Measurements from ENCODE around the gene EIPR1. TPM values are rescaled to one million over a fixed set of nuclear protein-coding genes. Genes with fewer than 3 reads are reported as not detected.

Gene EIPR1
- total and polyA plus RNA-seq, 4 donors = 12.0 to 26.8 (median 23.4) TPM

- peaks cover 0 to 4% (median 0%) of the 10 kb centered on the region in 4 donors for H3K36me3 ChIP-seq (ENCODE audit: control insufficient read depth in 4 of 4, insufficient read depth in 4 of 4, low read length in 4 of 4)
- TF ChIP-seq CTCF (IDR thresholded peaks at IDR 0.05; ENCODE audit: control extremely low read depth, extremely low read depth) = no peak
- ATAC-seq (ENCODE audit: insufficient read depth, low FRiP score) (no peak), DNase-seq (peak; percentile 20 to 45 (median 26))
- H3K27me3 ChIP-seq (ENCODE audit: control insufficient read depth in 3 of 3, insufficient read depth in 3 of 3, low read length in 2 of 3) = no peaks in the 10 kb centered on the region
- no peak overlapping the region for H3K9ac ChIP-seq (ENCODE audit: insufficient read depth in 1 of 2, low read length in 2 of 2)
- H3K27ac ChIP-seq (ENCODE audit: low read depth in 1 of 2, low read length in 1 of 2) = no peak overlapping the region
- peaks cover 0 to 17% (median 5%) of the 10 kb centered on the region in 4 donors for H3K9me3 ChIP-seq (ENCODE audit: control insufficient read depth in 4 of 4, insufficient read depth in 3 of 4, low read length in 3 of 4)
- H3K4me3 ChIP-seq = no peak overlapping the region
- 90 to 93% methylated on average over 15 of the region's 15 CpGs for WGBS, 2 donors
- H3K4me1 ChIP-seq (ENCODE audit: control insufficient read depth in 5 of 5, insufficient read depth in 5 of 5, low read length in 5 of 5) = no peaks in the 10 kb centered on the region
These were observed 125.7 kb downstream of the EIPR1 start for GRCh38 chr2:3251946-3252345.

- Histone ChIP-seq H3K9me3 (ENCODE audit: control insufficient read depth in 4 of 4, insufficient read depth in 3 of 4, low read length in 3 of 4) (peaks cover 0 to 17% (median 5%) of the 10 kb centered on the region in 4 donors), H3K27ac (ENCODE audit: low read depth in 1 of 2, low read length in 1 of 2) (no peak overlapping the region), H3K9ac (ENCODE audit: insufficient read depth in 1 of 2, low read length in 2 of 2) (no peak overlapping the region), H3K4me1 (ENCODE audit: control insufficient read depth in 5 of 5, insufficient read depth in 5 of 5, low read length in 5 of 5) (no peaks in the 10 kb centered on the region), H3K27me3 (ENCODE audit: control insufficient read depth in 3 of 3, insufficient read depth in 3 of 3, low read length in 2 of 3) (no peaks in the 10 kb centered on the region), H3K4me3 (no peak overlapping the region), H3K36me3 (ENCODE audit: control insufficient read depth in 4 of 4, insufficient read depth in 4 of 4, low read length in 4 of 4) (no peaks in the 10 kb centered on the region)
- DNase-seq (no peak), ATAC-seq (ENCODE audit: insufficient read depth, low FRiP score) (no peak)
- no peak for TF ChIP-seq CTCF (IDR thresholded peaks at IDR 0.05; ENCODE audit: control extremely low read depth, extremely low read depth)
- WGBS, 2 donors = 94 to 100% methylated on average over 2 of the region's 2 CpGs
These were observed 128.1 kb downstream of the EIPR1 start for GRCh38 chr2:3249476-3249962.

- DNase-seq (no peak), ATAC-seq (ENCODE audit: insufficient read depth, low FRiP score) (no peak)
- Histone ChIP-seq H3K27me3 (ENCODE audit: control insufficient read depth in 3 of 3, insufficient read depth in 3 of 3, low read length in 2 of 3) (no peaks in the 10 kb centered on the region), H3K36me3 (ENCODE audit: control insufficient read depth in 4 of 4, insufficient read depth in 4 of 4, low read length in 4 of 4) (no peaks in the 10 kb centered on the region), H3K4me1 (ENCODE audit: control insufficient read depth in 5 of 5, insufficient read depth in 5 of 5, low read length in 5 of 5) (no peaks in the 10 kb centered on the region), H3K27ac (ENCODE audit: low read depth in 1 of 2, low read length in 1 of 2) (no peak overlapping the region), H3K4me3 (no peak overlapping the region), H3K9me3 (ENCODE audit: control insufficient read depth in 4 of 4, insufficient read depth in 3 of 4, low read length in 3 of 4) (peaks cover 0 to 17% (median 5%) of the 10 kb centered on the region in 4 donors), H3K9ac (ENCODE audit: insufficient read depth in 1 of 2, low read length in 2 of 2) (no peak overlapping the region)
- TF ChIP-seq CTCF (IDR thresholded peaks at IDR 0.05; ENCODE audit: control extremely low read depth, extremely low read depth) = no peak
- WGBS, 2 donors = 97 to 99% methylated on average over 4 of the region's 4 CpGs
These were observed 128.7 kb downstream of the EIPR1 start for GRCh38 chr2:3248754-3249475.
